Thyroid gland (tissue), 4 donors: ENCODE data around the gene PRELID2.

Source experiments
- POLR2A ChIP-seq, 2 donors: fragments of 450-650 bp; IDR thresholded peaks; one replicate each; pipeline ENCODE4 v1.6.1; 2017; ENCODE audit warnings: antibody characterized with exemption in 2 of 2, mild to moderate bottlenecking in 2 of 2, moderate library complexity in 1 of 2
- TF ChIP-seq, protein P1 (sequence below), 6 experiments: fragments of 200-600 bp in 3 of 6; fragments of 450-650 bp in 3 of 6; sonication (generic) in 3 of 6; IDR thresholded peaks; one replicate each; pipeline ENCODE4 v1.5.1; 2016 to 2019; ENCODE audit warnings: antibody characterized with exemption in 6 of 6, mild to moderate bottlenecking in 2 of 6, inconsistent platforms in 1 of 6, moderate library complexity in 1 of 6

DNA sequence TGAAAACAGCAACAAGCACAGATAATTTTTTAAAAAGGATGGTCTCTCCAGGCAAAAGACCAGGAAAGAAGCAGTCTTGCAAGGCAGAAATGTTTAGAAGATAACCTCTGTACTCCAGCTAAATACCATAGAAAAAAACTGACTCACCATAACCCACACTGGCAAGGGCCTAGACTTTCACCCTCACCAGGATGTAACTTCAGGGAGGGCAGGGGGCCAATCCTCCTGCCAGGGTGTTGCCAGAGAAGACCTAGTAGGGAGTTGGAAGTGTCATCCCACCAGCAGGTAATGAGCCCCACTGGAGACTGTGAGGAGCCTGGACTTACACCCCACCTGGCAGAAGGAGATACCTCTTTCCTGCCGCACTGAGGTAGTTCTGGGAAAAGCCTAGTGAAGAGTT, 97.6 kb downstream of the PRELID2 start:
- TF ChIP-seq, protein P1, sequence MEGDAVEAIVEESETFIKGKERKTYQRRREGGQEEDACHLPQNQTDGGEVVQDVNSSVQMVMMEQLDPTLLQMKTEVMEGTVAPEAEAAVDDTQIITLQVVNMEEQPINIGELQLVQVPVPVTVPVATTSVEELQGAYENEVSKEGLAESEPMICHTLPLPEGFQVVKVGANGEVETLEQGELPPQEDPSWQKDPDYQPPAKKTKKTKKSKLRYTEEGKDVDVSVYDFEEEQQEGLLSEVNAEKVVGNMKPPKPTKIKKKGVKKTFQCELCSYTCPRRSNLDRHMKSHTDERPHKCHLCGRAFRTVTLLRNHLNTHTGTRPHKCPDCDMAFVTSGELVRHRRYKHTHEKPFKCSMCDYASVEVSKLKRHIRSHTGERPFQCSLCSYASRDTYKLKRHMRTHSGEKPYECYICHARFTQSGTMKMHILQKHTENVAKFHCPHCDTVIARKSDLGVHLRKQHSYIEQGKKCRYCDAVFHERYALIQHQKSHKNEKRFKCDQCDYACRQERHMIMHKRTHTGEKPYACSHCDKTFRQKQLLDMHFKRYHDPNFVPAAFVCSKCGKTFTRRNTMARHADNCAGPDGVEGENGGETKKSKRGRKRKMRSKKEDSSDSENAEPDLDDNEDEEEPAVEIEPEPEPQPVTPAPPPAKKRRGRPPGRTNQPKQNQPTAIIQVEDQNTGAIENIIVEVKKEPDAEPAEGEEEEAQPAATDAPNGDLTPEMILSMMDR (IDR thresholded peaks at IDR 0.05) = no peak
- no peak for TF ChIP-seq POLR2A (IDR thresholded peaks at IDR 0.05)
